Amniotic epithelial cell (primary cell): ENCODE data around the gene SEMA6D.
A peak's percentile ranks its signal among the peaks of the same experiment; 100 is the strongest.

Experiments used
- DNase-seq: peaks from one replicate; pipeline ENCODE4 v3.0.0-alpha.2; 2010; ENCODE audit warnings: low read depth

The SEMA6D gene

DNA sequence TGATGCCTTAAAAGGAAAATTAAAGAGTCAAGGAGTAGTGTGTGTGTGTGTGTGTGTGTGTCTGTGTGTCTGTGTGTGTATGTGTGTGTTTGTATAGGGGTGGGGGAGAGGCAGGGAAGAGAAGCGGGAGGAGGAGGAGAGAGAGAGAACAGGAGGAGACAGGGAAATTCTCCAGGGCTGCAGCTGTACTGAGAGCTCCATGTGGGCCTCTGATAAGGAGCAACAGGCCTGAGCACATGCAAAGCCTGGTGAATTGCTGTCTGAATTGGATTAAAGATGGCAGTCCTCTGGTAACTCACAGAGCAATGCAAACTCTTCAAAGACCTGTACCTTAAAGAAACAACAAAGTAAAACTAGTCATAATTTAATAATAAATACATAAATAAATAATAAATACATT lies 70.6 kb downstream of the SEMA6D start:
- DNase-seq: peak; percentile 38

DNA sequence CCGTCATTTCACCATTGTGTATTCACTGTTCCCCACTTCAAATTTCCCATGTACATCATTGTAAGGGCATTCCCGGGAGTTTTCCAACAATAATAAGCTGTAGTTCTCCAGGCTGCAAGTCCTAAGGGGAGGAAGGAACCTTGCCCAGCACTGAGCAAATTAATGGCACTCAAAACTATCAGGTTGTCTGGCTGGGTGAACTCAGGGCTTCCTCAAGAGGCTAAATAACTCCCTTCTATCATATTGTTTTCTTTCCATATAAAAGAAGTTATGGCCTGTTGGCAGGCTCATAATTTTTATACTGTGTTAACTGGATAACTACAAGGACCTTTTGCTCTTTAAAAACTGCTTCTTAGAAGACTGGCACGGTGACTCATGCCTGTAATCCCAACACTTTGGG lies 71.4 kb downstream of the SEMA6D start:
- no peak for DNase-seq

DNA sequence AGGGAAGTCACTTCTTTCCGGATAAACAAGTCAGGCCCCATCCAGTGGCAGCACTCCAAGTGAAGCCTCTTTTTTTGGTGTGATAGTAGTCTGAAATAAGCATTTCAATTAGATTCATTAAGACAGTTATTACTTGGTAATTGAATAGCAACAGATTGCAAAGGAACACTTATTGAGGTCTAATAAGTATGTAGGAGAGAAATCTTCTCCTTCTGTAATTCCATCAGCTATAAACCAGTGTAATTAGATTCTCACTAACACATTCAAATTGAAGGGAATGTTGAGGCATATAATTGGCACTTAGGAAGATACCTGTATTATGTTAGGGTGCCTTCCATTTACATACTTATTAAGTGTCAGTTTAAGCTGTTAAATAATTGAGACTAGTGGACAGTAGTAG lies 73.9 kb downstream of the SEMA6D start:
- DNase-seq: no peak

DNA sequence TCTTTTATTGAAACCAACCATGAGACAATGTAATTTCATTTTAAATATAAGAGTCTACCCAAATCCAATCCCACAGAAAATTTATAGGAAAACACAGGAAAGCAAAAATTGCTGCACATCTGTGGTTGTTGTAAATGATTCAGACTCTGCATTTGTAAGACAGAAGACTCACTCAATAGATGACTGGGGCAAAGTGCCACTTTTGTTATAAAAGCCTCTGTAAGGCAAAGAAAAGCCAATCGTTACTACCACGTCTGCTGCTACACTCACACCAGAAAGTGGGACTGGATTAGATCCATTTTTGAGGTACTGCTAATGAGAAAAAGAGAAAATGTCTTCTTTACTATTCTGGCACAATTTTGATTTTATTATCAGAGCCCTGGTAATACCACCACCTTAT lies 74.9 kb downstream of the SEMA6D start:
- DNase-seq: no peak

DNA sequence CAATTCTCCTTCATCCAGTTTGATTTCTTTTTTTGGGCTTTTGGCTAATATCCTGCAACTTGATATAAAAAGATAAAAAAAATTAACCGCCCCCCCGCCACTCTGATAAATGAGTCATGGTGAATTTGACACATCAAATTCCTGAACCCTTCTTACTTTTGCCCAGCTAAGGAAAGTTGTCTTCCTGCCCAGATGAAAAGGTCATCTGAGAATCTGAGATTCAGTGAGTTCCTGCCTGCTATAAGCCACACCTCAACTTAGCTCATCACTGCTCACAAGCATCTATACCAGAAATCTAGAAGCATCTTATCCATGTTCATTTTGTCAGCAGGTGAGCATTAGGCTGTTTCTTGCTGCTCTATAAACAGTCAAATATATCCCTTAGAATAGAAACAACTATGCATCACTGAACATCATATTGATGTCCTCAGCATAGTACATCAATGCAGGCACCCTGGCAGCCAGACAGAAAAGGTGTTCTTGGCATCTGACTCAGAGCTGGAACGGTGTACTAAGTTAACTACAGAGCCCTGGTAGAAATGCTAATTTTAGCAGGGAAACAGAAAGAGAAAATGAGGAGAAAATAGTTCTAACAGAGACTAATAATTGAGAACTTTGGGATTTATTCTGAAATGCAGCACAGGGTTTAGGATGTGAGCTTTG lies 77.1 kb downstream of the SEMA6D start:
- no peak for DNase-seq

DNA sequence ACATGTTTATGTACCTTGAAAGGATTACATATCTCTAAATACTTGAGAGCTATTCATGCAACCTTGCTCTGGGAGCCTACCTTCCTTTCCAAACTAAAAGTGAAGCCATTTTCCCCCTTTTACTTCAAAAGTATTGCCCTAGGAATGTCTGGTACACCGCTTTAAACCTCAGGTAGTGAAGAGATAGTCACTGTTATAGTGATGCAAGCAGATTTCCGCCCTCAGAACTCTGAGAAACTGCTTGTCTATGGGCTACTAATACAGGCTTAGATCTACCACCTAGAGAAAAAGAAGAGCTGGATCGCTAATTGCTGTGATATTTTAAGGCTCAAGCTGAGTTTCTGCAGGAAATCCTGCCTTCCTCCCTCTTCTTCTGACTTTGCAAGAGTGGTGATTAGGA lies 78.6 kb downstream of the SEMA6D start:
- DNase-seq: no peak

DNA sequence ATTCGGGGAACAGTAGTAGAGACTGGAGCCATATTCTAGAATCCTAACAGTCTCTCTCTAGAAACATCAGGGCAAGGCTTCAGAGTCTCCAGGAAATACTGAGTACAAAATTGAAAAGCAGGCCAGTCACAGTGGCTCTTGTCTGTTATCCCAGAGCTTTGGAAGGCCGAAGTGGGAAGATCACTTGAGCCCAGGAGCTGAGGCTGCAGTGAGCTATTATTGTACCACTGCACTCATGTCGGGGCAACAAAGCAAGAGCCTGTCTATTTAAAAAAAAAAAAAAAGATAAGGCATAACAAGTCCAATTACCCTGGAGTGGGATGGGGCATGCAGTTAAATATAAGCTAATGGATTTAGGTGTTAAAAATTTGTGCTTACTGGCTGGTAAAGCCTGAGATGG lies 79.0 kb downstream of the SEMA6D start:
- no peak for DNase-seq

DNA sequence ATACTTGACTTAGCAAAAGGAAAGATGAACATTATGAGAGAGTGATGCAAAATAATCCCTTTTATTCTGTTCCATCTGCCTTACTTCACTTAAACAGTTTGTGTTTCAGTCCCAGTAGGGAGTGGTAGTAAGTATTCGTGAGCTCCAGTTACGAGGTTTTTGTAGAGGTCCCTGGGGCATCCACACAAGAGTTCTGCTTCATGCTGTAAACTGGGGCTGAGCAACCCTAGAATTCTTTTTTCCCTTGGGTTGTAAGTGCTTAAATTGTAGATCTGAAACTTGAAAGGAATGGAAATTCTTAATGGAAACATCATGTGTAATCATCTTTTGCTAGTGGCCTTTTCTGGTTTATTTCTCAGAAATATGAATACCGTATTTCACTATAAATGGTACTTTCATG lies 79.5 kb downstream of the SEMA6D start:
- DNase-seq: no peak

DNA sequence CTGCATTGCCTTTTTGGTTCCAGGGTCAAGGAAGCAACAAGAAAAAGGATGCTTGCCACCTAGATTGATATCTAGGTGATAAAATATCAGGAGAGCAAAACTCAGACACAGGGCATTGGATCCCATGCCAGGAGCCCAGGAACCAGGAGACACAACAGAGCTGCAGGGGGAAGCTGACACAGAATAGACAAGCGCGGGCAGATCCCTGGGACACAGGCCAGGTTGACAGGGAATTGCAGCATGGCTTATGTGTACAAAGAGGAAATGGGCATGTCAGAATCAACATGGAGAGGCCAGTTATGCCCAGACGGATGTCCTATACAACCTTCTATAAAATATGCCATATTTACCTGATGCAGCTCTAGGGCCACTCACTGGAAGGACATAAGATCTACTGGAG lies 84.2 kb downstream of the SEMA6D start:
- DNase-seq: no peak

DNA sequence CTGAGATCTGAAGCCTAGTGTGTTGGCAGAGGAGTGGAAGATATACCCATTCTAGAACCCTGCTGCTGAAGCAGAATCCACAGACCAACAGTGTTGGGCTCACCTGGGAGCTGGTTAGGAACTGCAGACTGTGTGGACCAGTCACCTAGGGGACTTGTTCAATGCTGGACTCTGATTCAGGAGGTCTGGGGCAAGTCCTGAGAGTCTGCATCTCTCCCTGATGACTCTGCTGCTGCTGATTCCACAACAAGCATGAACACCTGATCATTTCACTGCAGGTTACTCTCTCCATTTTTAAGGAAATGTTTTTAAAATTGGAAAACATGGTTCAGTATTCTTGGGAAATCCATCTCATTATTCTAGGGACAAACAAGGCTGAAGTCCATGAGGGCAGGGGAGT lies 84.9 kb downstream of the SEMA6D start:
- no peak for DNase-seq

DNA sequence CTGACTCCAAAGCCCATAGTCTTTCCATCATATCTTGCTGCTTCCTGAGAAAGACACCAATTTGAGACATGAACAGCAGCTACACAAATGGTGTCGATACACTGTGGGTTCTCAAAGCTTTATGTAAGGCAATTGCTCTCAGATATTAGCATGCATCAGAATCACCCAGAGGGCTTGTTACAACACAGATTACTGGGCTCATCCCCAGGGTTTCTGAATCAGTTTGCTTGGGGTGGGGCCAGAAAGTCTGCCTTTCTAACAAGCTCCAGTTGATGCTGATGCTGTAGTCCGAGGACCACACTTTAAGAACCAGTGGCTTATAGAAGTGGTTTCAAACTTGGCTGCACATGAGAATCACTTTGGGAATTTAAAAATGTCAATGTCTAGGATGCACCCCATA lies 86.5 kb downstream of the SEMA6D start:
- DNase-seq: no peak

DNA sequence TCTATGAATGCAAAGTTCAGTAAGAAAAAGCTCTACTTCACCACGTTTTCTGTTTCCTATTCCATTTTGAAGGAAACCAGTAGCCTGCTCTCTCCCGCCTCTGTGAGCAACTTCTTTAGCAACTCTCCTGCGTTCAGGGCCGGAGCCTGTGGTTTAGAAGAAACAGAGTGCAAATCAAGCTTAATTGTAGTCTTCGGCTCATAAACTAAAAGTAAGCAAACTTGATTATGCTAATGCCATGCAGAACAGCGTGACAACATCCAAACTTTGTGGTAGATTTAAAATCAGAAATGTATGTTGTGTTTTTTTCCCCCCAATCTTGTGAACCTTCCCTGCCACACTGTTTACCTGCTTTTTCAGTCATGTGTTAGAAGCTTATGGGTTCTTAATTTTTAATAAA lies 87.4 kb downstream of the SEMA6D start:
- no peak for DNase-seq

DNA sequence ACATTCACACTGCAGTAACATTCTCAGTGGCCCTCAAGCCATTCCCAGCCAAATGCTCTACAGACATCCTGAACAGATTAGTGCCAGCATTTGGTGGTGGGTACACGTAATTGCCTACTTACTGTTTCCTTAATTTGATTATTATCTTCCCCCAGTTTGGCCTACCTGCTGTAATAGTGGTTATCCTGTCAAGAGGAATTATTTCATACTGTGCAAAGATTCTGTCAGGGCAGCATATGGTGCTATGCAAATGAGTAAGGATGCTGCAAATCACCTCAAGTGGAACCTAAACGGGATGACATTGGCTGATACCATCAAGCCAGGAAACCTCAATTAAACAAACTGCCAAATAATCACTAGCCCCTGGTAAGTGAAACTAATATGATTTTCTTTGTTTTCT lies 88.7 kb downstream of the SEMA6D start:
- DNase-seq: no peak

DNA sequence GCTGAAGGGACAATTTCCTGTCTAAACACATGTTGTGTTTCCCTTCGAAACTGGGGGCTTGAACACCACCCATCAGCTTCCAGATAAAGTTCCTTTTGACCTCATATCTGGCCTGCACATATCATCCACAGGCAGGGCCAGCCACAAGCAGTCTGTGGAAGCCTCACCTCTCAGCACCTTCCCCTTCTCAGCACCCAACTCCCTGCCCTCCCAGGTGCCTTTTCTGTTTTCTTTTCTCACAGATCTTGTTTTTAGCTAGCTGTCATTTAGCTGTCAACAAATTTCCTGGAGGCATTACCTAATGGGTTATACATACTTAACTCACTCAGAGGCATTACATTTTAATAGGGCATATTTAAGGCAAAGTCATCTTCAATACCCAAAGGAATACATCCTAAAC lies 93.9 kb downstream of the SEMA6D start:
- no peak for DNase-seq

DNA sequence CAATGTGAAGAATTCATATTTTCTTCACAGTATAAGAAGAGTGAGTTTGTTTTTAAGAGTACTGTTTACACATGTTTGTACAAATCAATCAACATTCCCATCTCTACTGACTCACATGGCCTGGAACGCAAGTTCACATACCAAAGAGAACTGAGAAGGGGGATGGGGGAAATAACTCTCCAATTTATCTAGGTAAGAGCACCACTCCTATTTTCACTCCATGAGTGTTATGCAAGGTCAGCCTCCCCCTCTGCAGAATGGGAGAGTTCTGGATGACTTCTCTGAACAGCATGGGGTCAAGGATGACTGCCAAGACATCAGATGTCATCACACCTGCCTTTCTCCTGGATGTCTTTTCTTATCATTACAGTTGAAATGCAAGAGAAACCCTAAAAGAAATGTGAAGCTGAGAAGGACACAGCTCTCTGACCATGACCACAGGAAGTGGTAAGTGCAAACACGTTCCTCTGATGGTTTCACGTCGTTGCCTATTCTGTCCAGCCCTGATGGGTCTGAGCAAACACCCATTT lies 95.2 kb downstream of the SEMA6D start:
- DNase-seq: peak; percentile 90

DNA sequence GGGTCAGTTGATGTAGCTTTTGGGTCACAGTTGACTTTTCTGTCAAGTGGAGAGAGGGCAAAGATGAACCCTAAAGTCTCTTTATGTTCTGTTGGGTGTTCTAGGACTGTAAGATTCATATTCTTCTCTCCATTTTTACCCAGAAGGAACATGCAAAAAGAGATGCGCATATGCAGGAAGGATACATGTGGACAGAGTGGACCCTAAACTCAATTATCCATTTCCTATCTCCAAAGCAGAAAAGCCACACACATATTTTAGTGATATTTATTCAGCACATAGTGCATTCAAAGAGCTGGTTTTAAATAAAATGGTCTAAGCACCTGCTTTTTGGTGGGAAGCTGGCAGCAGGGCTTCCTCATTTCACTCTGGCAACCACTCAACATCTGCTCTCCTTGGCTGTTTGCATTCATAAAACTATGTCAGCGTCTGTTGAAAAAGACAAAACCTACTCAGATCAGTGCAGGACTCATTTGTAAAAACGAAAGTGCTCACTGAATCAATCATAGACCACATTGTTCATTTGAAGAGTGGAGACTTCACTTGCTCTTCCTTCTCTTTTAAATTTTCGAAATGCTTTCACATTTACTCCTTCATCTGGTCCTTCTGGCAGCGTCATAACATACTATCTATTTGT lies 96.6 kb downstream of the SEMA6D start:
- no peak for DNase-seq

DNA sequence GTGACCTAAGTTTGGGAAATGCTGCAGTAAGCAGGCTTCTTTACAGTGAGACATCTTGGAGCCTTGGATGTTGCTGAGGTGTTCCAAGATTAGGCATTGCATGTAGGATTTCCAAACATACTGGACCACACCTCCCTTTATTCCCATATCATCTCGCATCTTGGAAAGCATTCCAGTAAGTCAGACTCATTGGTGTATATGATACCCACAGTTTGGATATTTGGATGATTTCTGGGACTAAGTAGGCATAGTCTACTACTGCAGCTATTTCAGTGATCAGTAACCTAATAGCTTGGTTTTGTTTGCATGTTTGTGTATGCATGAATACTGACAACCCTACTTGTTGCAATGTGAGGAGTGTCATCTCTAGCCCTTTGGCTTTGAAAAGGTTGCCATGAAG lies 97.3 kb downstream of the SEMA6D start:
- DNase-seq: no peak

DNA sequence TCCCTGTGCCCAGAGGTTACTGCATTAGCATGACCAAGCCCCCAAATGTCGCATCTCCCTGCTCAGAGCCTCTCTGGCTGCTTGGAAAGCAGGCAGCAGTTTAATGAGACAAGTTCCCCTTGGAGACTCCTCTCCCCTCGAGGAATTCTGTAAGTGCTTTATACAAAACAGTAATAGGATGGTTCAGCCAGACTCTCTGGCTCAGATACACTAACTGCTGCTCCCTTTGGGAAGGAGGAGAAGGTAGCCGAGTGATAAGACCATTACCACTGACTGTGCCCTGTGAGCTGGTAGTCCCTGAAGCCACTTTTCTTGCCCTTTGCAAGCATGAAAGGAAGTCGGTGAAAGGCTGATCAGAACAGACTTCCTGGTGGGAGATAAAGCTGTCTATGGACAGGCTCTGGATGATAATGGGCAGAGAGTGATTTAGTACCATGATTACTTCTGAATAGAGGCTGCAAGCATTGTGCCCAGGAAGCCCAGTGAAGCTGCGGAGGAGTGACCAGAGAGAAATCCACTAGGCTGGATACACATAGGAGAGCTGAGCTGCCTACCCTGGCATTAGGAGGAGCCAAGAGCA lies 100.8 kb downstream of the SEMA6D start:
- no peak for DNase-seq

DNA sequence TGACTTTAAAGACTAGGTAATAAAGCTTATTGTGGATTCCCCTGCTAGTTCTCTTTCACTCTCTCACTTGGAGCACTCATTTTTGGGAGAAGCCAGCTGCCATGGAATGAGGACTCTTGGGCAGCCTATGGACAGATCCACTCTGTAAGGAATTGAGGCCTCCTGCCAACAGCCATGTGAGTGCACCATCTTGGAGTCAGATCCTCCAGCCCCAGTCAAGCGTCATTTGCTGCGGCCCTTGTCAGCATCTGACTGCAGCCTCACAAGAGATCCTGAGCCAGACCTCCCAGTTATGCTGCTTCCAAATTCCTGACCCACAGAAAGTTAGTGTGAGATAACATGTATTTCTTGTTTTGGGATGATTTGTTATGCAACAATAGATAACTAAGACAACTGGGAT lies 101.9 kb downstream of the SEMA6D start:
- DNase-seq: no peak

DNA sequence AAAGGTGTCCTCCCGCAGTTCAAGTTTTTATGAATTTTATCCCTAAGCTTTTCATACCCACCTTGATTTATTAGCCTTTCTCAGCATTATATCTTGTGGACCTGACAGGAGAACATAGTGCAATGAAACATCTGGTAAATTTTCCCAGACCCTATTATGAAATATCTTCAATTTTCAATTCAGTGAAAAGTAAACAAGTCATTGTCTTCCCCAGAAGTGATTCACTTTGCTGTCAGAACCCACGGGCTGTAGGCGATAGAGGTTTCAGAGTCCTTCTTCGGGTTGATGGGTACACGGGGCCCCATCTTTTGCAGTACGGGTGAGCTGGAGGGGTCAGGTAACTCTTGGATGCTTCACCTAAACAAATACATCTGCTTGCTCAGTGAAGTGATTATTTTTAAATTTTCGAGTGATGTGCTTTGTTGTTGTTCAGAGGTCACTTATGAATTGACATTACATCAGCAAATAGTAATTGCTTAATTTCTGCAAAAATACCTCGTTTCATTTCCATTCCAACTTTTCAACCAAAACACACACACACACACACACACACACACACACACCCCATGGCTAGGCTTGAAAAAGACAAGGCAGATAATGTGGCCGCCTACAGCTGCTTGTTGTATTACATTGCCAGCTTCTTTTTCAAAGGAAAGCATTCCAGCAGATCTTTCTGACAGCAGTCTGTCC lies 102.9 kb downstream of the SEMA6D start:
- DNase-seq: peak; percentile 93

DNA sequence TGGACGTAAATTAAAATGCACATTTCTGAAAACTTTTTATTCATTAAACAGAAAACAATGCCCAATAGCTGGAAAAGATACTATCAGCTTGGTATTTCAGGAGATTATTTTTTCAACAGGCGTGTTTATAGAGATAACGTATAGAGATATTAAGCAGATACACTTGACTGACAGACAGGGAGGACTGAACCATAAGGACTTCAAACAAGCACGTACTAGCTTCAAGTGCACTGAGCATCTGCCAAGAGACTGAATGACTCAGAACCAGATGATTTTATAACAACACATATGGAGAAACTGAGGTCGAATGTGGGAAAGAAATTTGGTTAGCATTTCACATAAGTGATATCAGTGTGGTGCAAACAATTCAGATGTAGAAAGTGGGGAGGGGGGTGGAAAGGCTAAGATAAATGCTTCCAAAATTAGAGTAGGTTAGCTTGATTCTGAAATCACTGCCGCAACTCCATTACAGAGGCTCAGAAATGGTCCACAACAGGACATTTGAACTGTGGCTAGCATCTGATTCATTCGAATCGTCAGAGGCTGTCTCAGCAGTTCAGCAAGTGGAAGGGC lies 103.5 kb downstream of the SEMA6D start:
- DNase-seq: peak; percentile 99

DNA sequence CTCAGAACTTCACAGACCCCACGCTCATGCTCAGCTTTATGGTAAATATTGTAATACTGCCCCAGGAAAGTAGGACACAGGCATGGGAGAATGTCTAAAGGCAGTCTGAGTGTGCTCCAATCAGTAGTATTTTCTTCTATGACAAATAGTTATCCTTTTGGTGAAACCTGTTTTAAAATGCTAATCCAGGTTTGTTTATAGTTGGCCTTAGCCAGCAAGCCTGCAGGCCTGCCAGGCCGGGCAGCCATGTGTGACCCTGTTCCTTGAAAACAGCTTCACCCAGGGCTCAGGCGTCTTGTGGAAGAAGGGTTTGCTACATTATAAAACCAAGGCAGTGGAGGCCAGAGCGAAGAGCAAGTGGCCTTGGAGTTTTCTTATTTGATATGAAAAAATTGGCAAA lies 104.7 kb downstream of the SEMA6D start:
- no peak for DNase-seq
